Stimulated activated effector memory CD8-positive, alpha-beta T cell treated with anti-CD3 and anti-CD28 coated beads, Interleukin-12 subunit alpha, Interleukin-12 subunit beta, amount 100 ng/mL, for 72 hours (primary cell): ENCODE data around the gene TBL1X.
"Not testable (repeated sequence)": the region's sequence is repeated elsewhere in the genome, so short reads cannot be mapped to it uniquely, and the experiment has no call there.

Experiments used
- ATAC-seq: fragments of 150-1000 bp; cut with Tn5 transposase; 2 replicates; pipeline ENCODE4 v1.10.0; 2021
- DNase-seq, 2 donors: peaks; one replicate each; pipeline ENCODE4 v3.0.0; 2021 to 2022; ENCODE audit warnings: low spot score in 2 of 2
- H3K27ac Mint-ChIP-seq: one replicate; pipeline ENCODE4 v1.8.0; 2022; ENCODE audit warnings: mild to moderate bottlenecking, mixed read lengths
- H3K36me3 Mint-ChIP-seq: one replicate; pipeline ENCODE4 v1.8.0; 2022; ENCODE audit warnings: mild to moderate bottlenecking, mixed read lengths
- H3K4me1 Mint-ChIP-seq: one replicate; pipeline ENCODE4 v1.8.0; 2022; ENCODE audit warnings: mixed read lengths
- H3K4me3 Mint-ChIP-seq: one replicate; pipeline ENCODE4 v1.8.0; 2022; ENCODE audit warnings: mild to moderate bottlenecking, mixed read lengths
- H3K9me3 Mint-ChIP-seq: one replicate; pipeline ENCODE4 v1.8.0; 2022; ENCODE audit warnings: mixed read lengths

The TBL1X gene

GRCh38 chrX:9747644-9748043, 282.8 kb downstream of the TBL1X start:
- DNase-seq (no peak), ATAC-seq (no peak)
- H3K4me1 Mint-ChIP-seq = peaks cover 19% of the 10 kb centered on the region
- H3K36me3 Mint-ChIP-seq = no peaks in the 10 kb centered on the region
- H3K27ac Mint-ChIP-seq = no peak overlapping the region
- H3K9me3 Mint-ChIP-seq = peaks cover 2% of the 10 kb centered on the region
- H3K4me3 Mint-ChIP-seq = no peak overlapping the region

DNA sequence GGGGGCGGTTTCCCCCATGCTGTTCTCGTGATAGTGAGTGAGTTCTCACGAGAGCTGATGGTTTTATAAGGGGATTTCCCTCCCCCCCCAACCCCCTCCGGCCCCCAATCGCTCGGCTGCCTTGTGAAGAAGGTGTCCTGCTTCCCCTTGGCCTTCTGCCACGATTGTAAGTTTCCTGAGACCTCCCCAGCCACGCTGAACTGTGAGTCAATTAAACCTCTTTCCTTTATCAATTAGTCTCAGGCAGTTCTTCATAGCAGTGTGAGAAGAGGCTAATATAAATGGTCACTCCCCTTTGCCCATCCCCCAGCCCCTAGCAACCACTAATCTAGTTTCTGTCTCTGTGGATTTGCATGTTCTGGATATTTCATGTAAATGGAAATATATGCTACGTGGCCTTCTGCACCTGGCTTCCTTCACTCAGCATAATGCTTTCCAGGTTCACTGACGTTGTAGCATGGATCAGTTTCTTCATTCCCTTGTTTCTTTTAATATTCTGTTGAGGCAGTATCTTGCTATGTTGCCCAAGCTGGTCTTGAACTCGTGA, 284.4 kb downstream of the TBL1X start:
- no peak overlapping the region for H3K4me3 Mint-ChIP-seq

DNA sequence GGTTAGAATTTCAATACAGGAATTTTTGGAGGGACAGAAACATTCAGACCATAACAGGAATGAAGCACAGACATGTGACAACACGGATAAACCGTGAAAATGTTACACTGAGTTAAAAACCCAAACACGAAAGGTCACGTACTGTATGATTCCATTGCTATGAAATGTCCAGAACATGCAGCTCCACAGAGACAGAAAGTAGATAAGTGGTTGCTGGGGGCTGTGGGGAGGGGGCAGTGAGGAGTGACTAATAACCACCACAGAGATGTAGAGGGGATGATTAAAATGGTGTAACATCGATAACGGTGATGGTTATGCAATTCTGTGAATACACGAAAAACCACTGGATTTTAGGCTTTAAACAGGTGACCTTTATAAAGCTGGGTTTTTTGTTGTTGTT, 292.5 kb downstream of the TBL1X start:
- Mint-ChIP-seq H3K27ac (no peak overlapping the region), H3K36me3 (no peaks in the 10 kb centered on the region)
- ATAC-seq = no peak

More for the DNA sequence above, 284.4 kb downstream of the TBL1X start:
- peaks cover 19% of the 10 kb centered on the region for H3K4me1 Mint-ChIP-seq
- H3K9me3 Mint-ChIP-seq = peaks cover 2% of the 10 kb centered on the region
- ATAC-seq (no peak), DNase-seq (no peak)
- H3K36me3 Mint-ChIP-seq = no peaks in the 10 kb centered on the region
- no peak overlapping the region for H3K27ac Mint-ChIP-seq

GRCh38 chrX:9758021-9758638, 293.3 kb downstream of the TBL1X start:
- Mint-ChIP-seq H3K27ac (no peak overlapping the region), H3K9me3 (no peaks in the 10 kb centered on the region), H3K4me3 (no peak overlapping the region), H3K4me1 (no peaks in the 10 kb centered on the region), H3K36me3 (no peaks in the 10 kb centered on the region)
- DNase-seq (no peak), ATAC-seq (no peak)

More for the DNA sequence above, 292.5 kb downstream of the TBL1X start:
- DNase-seq = no peak
- no peak overlapping the region for H3K4me3 Mint-ChIP-seq
- H3K9me3 Mint-ChIP-seq = no peaks in the 10 kb centered on the region
- no peaks in the 10 kb centered on the region for H3K4me1 Mint-ChIP-seq

- Mint-ChIP-seq H3K36me3 (no peaks in the 10 kb centered on the region), H3K9me3 (no peaks in the 10 kb centered on the region)
Measured at GRCh38 chrX:9759337-9759736, 294.5 kb downstream of the TBL1X start.

DNA sequence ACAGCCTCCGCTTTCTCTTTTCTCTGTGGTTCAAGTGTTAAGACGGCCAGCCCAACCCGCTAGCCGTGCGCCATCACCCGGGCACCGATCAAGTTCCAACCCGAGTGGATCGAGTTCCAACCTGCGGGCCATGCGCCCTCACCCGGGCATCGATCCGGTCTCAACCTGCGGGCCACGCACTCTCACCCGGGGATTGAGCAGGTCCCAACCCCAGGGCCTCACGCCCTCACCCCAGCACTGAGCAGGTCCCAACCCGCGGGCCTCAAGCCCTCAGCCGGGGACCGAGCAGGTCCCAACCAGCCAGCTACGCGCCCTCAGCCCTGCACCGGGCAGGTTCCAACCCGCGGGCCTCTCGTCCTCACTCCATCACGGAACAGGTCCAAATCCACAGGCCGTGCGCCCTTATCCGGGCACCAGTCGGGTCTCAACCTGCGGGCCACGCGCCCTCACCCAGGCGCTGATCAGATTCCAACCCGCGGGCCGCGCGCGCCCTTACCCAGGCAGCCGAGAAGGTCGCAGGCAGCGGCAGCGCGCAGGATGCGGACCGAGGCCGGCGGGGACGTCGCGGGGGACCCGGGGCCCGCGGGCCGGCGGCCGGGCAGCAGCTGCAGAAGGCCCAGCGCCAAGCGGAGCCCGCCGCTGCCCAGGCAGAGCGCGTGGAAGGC, 300.3 kb downstream of the TBL1X start:
- H3K4me3 Mint-ChIP-seq = no peak overlapping the region
- H3K36me3 Mint-ChIP-seq = no peaks in the 10 kb centered on the region
- H3K27ac Mint-ChIP-seq = no peak overlapping the region
- DNase-seq = no peak
- no peaks in the 10 kb centered on the region for H3K4me1 Mint-ChIP-seq
- no peaks in the 10 kb centered on the region for H3K9me3 Mint-ChIP-seq
- ATAC-seq = no peak

More at GRCh38 chrX:9759337-9759736, 294.5 kb downstream of the TBL1X start:
- ATAC-seq (no peak), DNase-seq (no peak)
- Mint-ChIP-seq H3K4me3 (no peak overlapping the region), H3K4me1 (no peaks in the 10 kb centered on the region), H3K27ac (no peak overlapping the region)

GRCh38 chrX:9765737-9766097, 300.9 kb downstream of the TBL1X start, which contains the start of gene GPR143:
TSS of gene GPR143 (minus strand) at chrX:9765847. CDS start at chrX:9765817, 30 bp downstream.
- H3K4me1 Mint-ChIP-seq = no peaks in the 10 kb centered on the region
- no peaks in the 10 kb centered on the region for H3K9me3 Mint-ChIP-seq
- no peaks in the 10 kb centered on the region for H3K36me3 Mint-ChIP-seq
- ATAC-seq = no peak
- no peak for DNase-seq
- H3K27ac Mint-ChIP-seq = no peak within 1 kb of the TSS
- no peak within 1 kb of the TSS for H3K4me3 Mint-ChIP-seq

DNA sequence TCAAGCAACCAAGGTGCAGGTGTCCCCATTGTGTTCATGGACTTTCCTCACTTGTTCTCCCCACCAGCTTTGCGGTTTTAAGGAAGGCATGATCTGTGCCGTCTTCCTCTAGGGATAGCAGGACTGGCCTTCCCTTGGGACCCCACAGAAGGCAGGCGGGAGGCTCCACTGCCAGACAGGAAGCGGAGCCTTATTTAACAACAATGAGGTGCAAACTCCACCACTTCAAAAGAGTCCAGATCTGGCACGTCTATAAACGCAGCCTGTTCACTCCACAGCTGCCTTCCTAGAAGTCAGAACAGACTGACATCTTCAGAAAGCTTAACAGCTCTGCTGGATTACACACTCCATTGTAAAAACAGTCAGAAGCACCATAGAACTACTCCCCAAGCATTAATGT, 302.5 kb downstream of the TBL1X start:
- DNase-seq = no peak
- Mint-ChIP-seq H3K36me3 (no peaks in the 10 kb centered on the region), H3K4me1 (no peaks in the 10 kb centered on the region), H3K4me3 (no peak overlapping the region), H3K27ac (no peak overlapping the region), H3K9me3 (no peaks in the 10 kb centered on the region)
- no peak for ATAC-seq

GRCh38 chrX:9768321-9768839, 303.5 kb downstream of the TBL1X start:
- not testable (repeated sequence) for ATAC-seq, H3K36me3 Mint-ChIP-seq, H3K27ac Mint-ChIP-seq, H3K4me3 Mint-ChIP-seq, DNase-seq, H3K9me3 Mint-ChIP-seq, H3K4me1 Mint-ChIP-seq

GRCh38 chrX:9770319-9770718, 305.5 kb downstream of the TBL1X start:
- no peak overlapping the region for H3K27ac Mint-ChIP-seq
- H3K4me3 Mint-ChIP-seq = no peak overlapping the region
- no peaks in the 10 kb centered on the region for H3K36me3 Mint-ChIP-seq
- DNase-seq (no peak), ATAC-seq (no peak)
- no peaks in the 10 kb centered on the region for H3K4me1 Mint-ChIP-seq
- no peaks in the 10 kb centered on the region for H3K9me3 Mint-ChIP-seq

GRCh38 chrX:9772943-9773342, 308.1 kb downstream of the TBL1X start:
- H3K36me3 Mint-ChIP-seq = no peaks in the 10 kb centered on the region
- no peaks in the 10 kb centered on the region for H3K4me1 Mint-ChIP-seq
- H3K9me3 Mint-ChIP-seq = no peaks in the 10 kb centered on the region
- DNase-seq (no peak), ATAC-seq (no peak)
- no peak overlapping the region for H3K4me3 Mint-ChIP-seq
- H3K27ac Mint-ChIP-seq = no peak overlapping the region

GRCh38 chrX:9775930-9776329, 311.1 kb downstream of the TBL1X start:
- DNase-seq (no peak), ATAC-seq (no peak)
- Mint-ChIP-seq H3K4me3 (no peak overlapping the region), H3K4me1 (no peaks in the 10 kb centered on the region), H3K36me3 (no peaks in the 10 kb centered on the region), H3K27ac (no peak overlapping the region), H3K9me3 (no peaks in the 10 kb centered on the region)

DNA sequence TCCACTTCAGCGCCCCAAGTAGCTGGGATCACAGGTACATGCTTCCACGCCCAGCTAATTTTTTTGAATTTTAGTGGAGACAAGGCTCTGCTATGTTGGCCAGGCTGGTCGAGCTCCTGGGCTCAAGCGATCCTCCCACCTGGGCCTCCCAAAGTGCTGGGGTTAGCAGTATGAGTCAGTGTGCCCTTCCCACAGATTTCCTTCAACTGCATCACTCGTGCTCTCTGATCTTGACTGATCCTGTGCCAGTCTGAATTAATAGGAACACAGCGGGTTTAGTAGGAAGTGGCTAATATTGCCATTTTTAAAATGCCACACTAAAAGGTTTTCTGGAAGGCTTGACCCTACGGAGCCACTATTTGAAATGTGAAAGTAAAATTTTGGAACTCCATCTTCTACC, 317.1 kb downstream of the TBL1X start:
- Mint-ChIP-seq H3K4me1 (no peaks in the 10 kb centered on the region), H3K36me3 (no peaks in the 10 kb centered on the region), H3K9me3 (no peaks in the 10 kb centered on the region), H3K4me3 (no peak overlapping the region), H3K27ac (no peak overlapping the region)
- no peak for DNase-seq
- ATAC-seq = no peak

DNA sequence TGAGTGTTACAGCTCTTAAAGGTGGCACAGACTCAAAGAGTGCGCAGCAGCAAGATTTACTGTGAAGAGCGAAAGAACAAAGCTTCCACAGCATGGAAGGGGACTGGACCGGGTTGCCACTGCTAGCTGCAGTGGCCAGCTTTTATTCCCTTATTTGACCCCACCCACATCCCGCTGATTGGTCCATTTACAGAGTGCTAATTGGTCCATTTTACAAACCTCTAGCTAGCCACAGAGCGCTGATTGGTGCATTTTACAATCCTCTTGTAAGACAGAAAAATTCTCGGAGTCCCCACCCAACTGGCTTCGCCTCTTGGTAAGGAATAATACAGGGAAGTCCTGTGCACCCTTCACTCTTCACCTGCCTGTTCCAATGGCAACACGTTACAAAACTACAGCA, 319.5 kb downstream of the TBL1X start:
- no peaks in the 10 kb centered on the region for H3K9me3 Mint-ChIP-seq
- ATAC-seq (no peak), DNase-seq (no peak)
- H3K4me1 Mint-ChIP-seq = no peaks in the 10 kb centered on the region
- H3K27ac Mint-ChIP-seq = no peak overlapping the region
- H3K4me3 Mint-ChIP-seq = no peak overlapping the region
- no peaks in the 10 kb centered on the region for H3K36me3 Mint-ChIP-seq

GRCh38 chrX:9785254-9785943, 320.5 kb downstream of the TBL1X start:
- ATAC-seq (no peak), DNase-seq (no peak)
- H3K4me3 Mint-ChIP-seq = no peak overlapping the region
- H3K27ac Mint-ChIP-seq = no peak overlapping the region
- H3K4me1 Mint-ChIP-seq = no peaks in the 10 kb centered on the region
- no peaks in the 10 kb centered on the region for H3K36me3 Mint-ChIP-seq
- no peaks in the 10 kb centered on the region for H3K9me3 Mint-ChIP-seq
